H1 (cell line): ENCODE data around the gene APMAP. TPM values are rescaled to one million over a fixed set of nuclear protein-coding genes. Genes with fewer than 3 reads are reported as not detected.

Experiments used
- CTCF ChIA-PET: fragments of 300-600 bp; sonication (Branson Sonifier 250); formaldehyde crosslinking; loops from one replicate; lab custom pipeline; 2021; ENCODE audit not compliant: partially characterized antibody; lab: Charles Lee
- POLR2A ChIA-PET: fragments of 300-600 bp; sonication (Branson Sonifier 250); formaldehyde crosslinking; loops from one replicate; lab custom pipeline; 2021; ENCODE audit warnings: inconsistent platforms; ENCODE audit not compliant: partially characterized antibody; lab: Charles Lee
- DNase-seq, 2 experiments: peaks; one replicate each; pipeline versions ENCODE4 v3.0.0 to v3.0.0-alpha.2; 2010 to 2022; ENCODE audit warnings: low spot score in 2 of 2, low read depth in 1 of 2, mixed read lengths in 1 of 2
- FAIRE-seq: peaks from 2 replicates; lab custom pipeline; 2011; peaks lifted over from hg19 to GRCh38; lab: Jason Lieb, UNC
- H2AFZ ChIP-seq: 2 replicates; pipeline ENCODE4 v1.8.1; 2012; ENCODE audit warnings: low read length, inconsistent platforms
- H2AK5ac ChIP-seq: 2 replicates; pipeline ENCODE4 v1.6.1; 2013; ENCODE audit warnings: low read depth, low read length
- H2BK120ac ChIP-seq: replicated peaks from 2 replicates; pipeline ENCODE3; 2013; ENCODE audit warnings: low read depth, low read length, inconsistent platforms
- H2BK12ac ChIP-seq: 2 replicates; pipeline ENCODE4 v1.6.1; 2013; ENCODE audit warnings: low read depth, low read length
- H2BK15ac ChIP-seq: 2 replicates; pipeline ENCODE4 v1.6.1; 2013; ENCODE audit warnings: low read length
- H2BK20ac ChIP-seq: 2 replicates; pipeline ENCODE4 v1.6.1; 2013; ENCODE audit warnings: low read length
- H2BK5ac ChIP-seq: 2 replicates; pipeline ENCODE4 v1.6.1; 2013; ENCODE audit warnings: low read depth, low read length
- H3K14ac ChIP-seq: 2 replicates; pipeline ENCODE4 v1.6.1; 2013; ENCODE audit warnings: inconsistent platforms; ENCODE audit not compliant: insufficient read length
- H3K18ac ChIP-seq: 2 replicates; pipeline ENCODE4 v1.6.1; 2013; ENCODE audit warnings: low read length; ENCODE audit errors: extremely low read depth
- H3K23ac ChIP-seq: 2 replicates; pipeline ENCODE4 v1.6.1; 2013; ENCODE audit warnings: inconsistent platforms; ENCODE audit not compliant: insufficient read length
- H3K23me2 ChIP-seq: 2 replicates; pipeline ENCODE4 v1.6.1; 2013; ENCODE audit warnings: low read depth, low read length
- H3K27ac ChIP-seq: 2 replicates; pipeline ENCODE4 v1.6.1; 2011; ENCODE audit warnings: low read depth, low read length, inconsistent platforms
- H3K27me3 ChIP-seq, 4 experiments: replicated peaks in 1 of 4; 1 replicate in 1 of 4; 2 replicates in 3 of 4; pipeline versions ENCODE4 v1.6.1 to v1.8.1; 2011 to 2013; ENCODE audit warnings: low read length in 3 of 4, mild to moderate bottlenecking in 3 of 4, inconsistent platforms in 2 of 4, mixed read lengths in 2 of 4, moderate library complexity in 1 of 4; ENCODE audit not compliant: control insufficient read depth in 3 of 4, insufficient read depth in 3 of 4; ENCODE audit errors: extremely low read depth in 1 of 4
- H3K36me3 ChIP-seq, 4 experiments: 2 replicates each; pipeline versions ENCODE4 v1.6.1 to v1.8.1; 2011 to 2013; ENCODE audit warnings: mild to moderate bottlenecking in 4 of 4, low read length in 3 of 4, moderate library complexity in 2 of 4, control low read depth in 1 of 4, inconsistent platforms in 1 of 4; ENCODE audit not compliant: insufficient read depth in 4 of 4, control insufficient read depth in 2 of 4
- H3K4ac ChIP-seq: replicated peaks from 2 replicates; pipeline ENCODE3; 2013; ENCODE audit warnings: low read length, low read depth, mixed read lengths, inconsistent platforms; ENCODE audit not compliant: insufficient read length
- H3K4me1 ChIP-seq, 4 experiments: replicated peaks in 1 of 4; 1 replicate in 1 of 4; 2 replicates in 3 of 4; pipeline versions ENCODE4 v1.6.1 to v1.8.1; 2011 to 2013; ENCODE audit warnings: low read length in 3 of 4, inconsistent platforms in 2 of 4, mixed read lengths in 1 of 4; ENCODE audit not compliant: insufficient read depth in 4 of 4, control insufficient read depth in 3 of 4
- H3K4me2 ChIP-seq, 2 experiments: 2 replicates each; pipeline versions ENCODE4 v1.6.1 to v1.8.1; 2011 to 2013; ENCODE audit warnings: low read depth in 2 of 2, low read length in 2 of 2, control low read depth in 1 of 2, inconsistent platforms in 1 of 2, mild to moderate bottlenecking in 1 of 2; ENCODE audit not compliant: insufficient read depth in 1 of 2
- H3K4me3 ChIP-seq, 4 experiments: fragments of 200-600, 300-600 bp in 1 of 4; sonication (generic), shearing (Covaris generic), sonication (Bioruptor Twin) in 1 of 4; 2 replicates each; pipeline versions ENCODE4 v1.5.1 to v1.8.1; 2011 to 2016; ENCODE audit warnings: low read length in 4 of 4, low read depth in 3 of 4, control low read depth in 2 of 4, inconsistent platforms in 2 of 4, mild to moderate bottlenecking in 2 of 4, mixed read lengths in 1 of 4, moderate library complexity in 1 of 4; ENCODE audit not compliant: insufficient read depth in 2 of 4; ENCODE audit errors: extremely low read depth in 1 of 4
- H3K56ac ChIP-seq: replicated peaks from 2 replicates; pipeline ENCODE3; 2013; ENCODE audit warnings: low read depth, mild to moderate bottlenecking, mixed read lengths, low read length, inconsistent platforms; ENCODE audit not compliant: insufficient read length
- H3K79me1 ChIP-seq: 2 replicates; pipeline ENCODE4 v1.6.1; 2013; ENCODE audit warnings: low read depth, low read length, control low read depth
- H3K79me2 ChIP-seq, 2 experiments: 2 replicates each; pipeline versions ENCODE4 v1.6.1 to v1.8.1; 2012 to 2013; ENCODE audit warnings: low read length in 2 of 2, mild to moderate bottlenecking in 2 of 2, inconsistent platforms in 1 of 2; ENCODE audit not compliant: insufficient read depth in 2 of 2, control insufficient read depth in 1 of 2
- H3K9ac ChIP-seq, 4 experiments: replicated peaks in 1 of 4; 1 replicate in 1 of 4; 2 replicates in 3 of 4; pipeline versions ENCODE4 v1.6.1 to v1.8.1; 2011 to 2013; ENCODE audit warnings: low read depth in 3 of 4, low read length in 3 of 4, control low read depth in 2 of 4, mild to moderate bottlenecking in 2 of 4, moderate library complexity in 2 of 4, inconsistent platforms in 1 of 4; ENCODE audit errors: extremely low read depth in 1 of 4
- H3K9me3 ChIP-seq, 2 experiments: 2 replicates each; pipeline versions ENCODE4 v1.6.1 to v1.8.1; 2012 to 2013; ENCODE audit warnings: mild to moderate bottlenecking in 2 of 2, moderate library complexity in 2 of 2, control low read depth in 1 of 2, inconsistent platforms in 1 of 2, low read depth in 1 of 2, low read length in 1 of 2, mixed read lengths in 1 of 2; ENCODE audit not compliant: insufficient read depth in 2 of 2
- H4K20me1 ChIP-seq, 2 experiments: replicated peaks in 1 of 2; 2 replicates each; pipeline versions ENCODE3 to v1.8.1; 2011 to 2013; ENCODE audit warnings: inconsistent platforms in 2 of 2, low read length in 2 of 2, mild to moderate bottlenecking in 1 of 2; ENCODE audit not compliant: insufficient read depth in 2 of 2, control insufficient read depth in 1 of 2
- H4K5ac ChIP-seq: 2 replicates; pipeline ENCODE4 v1.6.1; 2013; ENCODE audit warnings: low read length, low read depth, mixed read lengths, inconsistent platforms; ENCODE audit not compliant: insufficient read length
- H4K8ac ChIP-seq: 2 replicates; pipeline ENCODE4 v1.8.0; 2013; ENCODE audit warnings: mild to moderate bottlenecking, moderate library complexity, low read length, inconsistent platforms; ENCODE audit not compliant: insufficient read depth; ENCODE audit errors: extremely low read depth
- H4K91ac ChIP-seq: replicated peaks from 2 replicates; pipeline ENCODE3; 2013; ENCODE audit warnings: low read length, mixed read lengths, inconsistent platforms; ENCODE audit not compliant: insufficient read length
- FOSL1 ChIP-seq: IDR thresholded peaks from 2 replicates; pipeline ENCODE4 v1.6.1; 2011; ENCODE audit warnings: mild to moderate bottlenecking, low read depth, low read length, moderate library complexity; ENCODE audit not compliant: insufficient read depth
- KDM5A ChIP-seq: fragments of 200-600 bp; IDR thresholded peaks from 2 replicates; pipeline ENCODE4 v1.7.1; 2012; ENCODE audit warnings: mild to moderate bottlenecking, low read length, inconsistent platforms, mixed read lengths
- NRF1 ChIP-seq: IDR thresholded peaks from 2 replicates; pipeline ENCODE4 v1.6.1; 2011; ENCODE audit warnings: mild to moderate bottlenecking, low read depth, low read length, improper control_type of control experiment
- SIRT6 ChIP-seq: IDR thresholded peaks from one replicate; pipeline ENCODE4 v1.7.1; 2012; ENCODE audit warnings: low read length, inconsistent platforms
- WGBS, 2 experiments: shearing (Covaris generic) in 1 of 2; methylation state at CpG; one replicate each; pipeline versions ENCODE4 v1.1.6 to v1.1.7; 2013 to 2015; ENCODE audit warnings: low lambda C conversion rate in 2 of 2, mixed read lengths in 2 of 2, inconsistent platforms in 1 of 2, low coverage in 1 of 2, missing lambda C conversion rate in 1 of 2; ENCODE audit not compliant: insufficient replicate concordance in 2 of 2, insufficient coverage in 1 of 2, insufficient read length in 1 of 2; ENCODE audit errors: extremely low coverage in 1 of 2, missing lambda C conversion rate in 1 of 2; 5-methylcytosine and 5-hydroxymethylcytosine counted together
- polyA plus RNA-seq, 7 experiments: library from polyadenylated mRNA; depleted of rRNA in 3 of 7; stranded (reverse) in 5 of 7; unstranded in 2 of 7; fragments of >200 nt in 5 of 7; fragments of 200-250 nt in 2 of 7; gene quantifications; 1 replicate in 5 of 7; 2 replicates in 1 of 7; 4 replicates in 1 of 7; pipeline versions ENCODE4 v1.2.1 to v1.2.3, GENCODE V29; 2011 to 2013; ENCODE audit warnings: missing spikeins in 2 of 7, mixed read lengths in 2 of 7
- total RNA-seq: library from RNA; stranded (reverse); fragmentation: NEBNext Ultra II Directional; extraction: Animal tissue kit (Norgen Biotek cat#: 25700); gene quantifications from 2 replicates; pipeline ENCODE4 v1.2.1, GENCODE V29; 2021

The APMAP gene
- total and polyA plus RNA-seq, 2 of the 8 experiments (the other 6 are each of a cell fraction or from before 2014, with no cell fraction given), result 31.3 to 66.0 TPM

GRCh38 chr20:25005661-25006060 lies 13.1 kb upstream of the APMAP start:
- no peak overlapping the region for H2BK20ac ChIP-seq
- 88% methylated on average over 8 of the region's 8 CpGs; no CpG with 5 or more reads in 1 of the 2 experiments for WGBS, 2 experiments
- no peak overlapping the region for H3K4ac ChIP-seq
- no peaks in the 10 kb centered on the region for H4K20me1 ChIP-seq
- no peaks in the 10 kb centered on the region for H3K36me3 ChIP-seq
- no peak overlapping the region for H2AFZ ChIP-seq
- peak overlapping the region; percentile 60; the same call in 1 of the 2 replicates for H2BK12ac ChIP-seq
- H2BK120ac ChIP-seq, result no peak overlapping the region
- ChIA-PET CTCF (interaction anchor here (1.1 to 4.1 kb wide), 2 partner anchors 11 to 59 kb away, joined by 4 to 23 read pairs; no protein-coding TSS in a partner anchor), POLR2A (no interaction called here)
- H3K4me1 ChIP-seq, result no peaks in the 10 kb centered on the region
- H3K9ac ChIP-seq, result no peak overlapping the region
- H3K14ac ChIP-seq, result no peak overlapping the region
- no peak overlapping the region for H2BK5ac ChIP-seq
- no peak overlapping the region for H3K56ac ChIP-seq
- H3K4me2 ChIP-seq, result no peak overlapping the region
- no peaks in the 10 kb centered on the region for H3K79me2 ChIP-seq
- H4K91ac ChIP-seq, result no peak overlapping the region
- no peaks in the 10 kb centered on the region for H3K79me1 ChIP-seq
- FAIRE-seq (no peak), DNase-seq (no peak)
- H3K23ac ChIP-seq, result no peak overlapping the region
- no peak overlapping the region for H2BK15ac ChIP-seq
- H4K8ac ChIP-seq, result no peak overlapping the region
- no peaks in the 10 kb centered on the region for H3K9me3 ChIP-seq
- no peak overlapping the region for H4K5ac ChIP-seq
- H3K4me3 ChIP-seq, result no peak overlapping the region
- H3K18ac ChIP-seq, result no peak overlapping the region
- no peak overlapping the region for H2AK5ac ChIP-seq
- H3K23me2 ChIP-seq, result no peaks in the 10 kb centered on the region
- no peaks in the 10 kb centered on the region for H3K27me3 ChIP-seq
- no peak overlapping the region for H3K27ac ChIP-seq
- TF ChIP-seq KDM5A (no peak), FOSL1 (no peak), NRF1 (no peak), SIRT6 (no peak)
